NCI-H82 treated with DMSO at 0.1 percent for 48 hours (cell line): ENCODE data around the gene ATG101.

Source experiments
- DNase-seq: peaks from one replicate; lab custom pipeline; 2025; ENCODE audit not compliant: unreplicated experiment; lab: John Stamatoyannopoulos, UW

ATG101 gene

GRCh38 chr12:52057638-52058576, 11.9 kb upstream of the ATG101 start:
- no peak for DNase-seq

- no peak for DNase-seq
These were observed 11.0 kb upstream of the ATG101 start for GRCh38 chr12:52058631-52059361.

GRCh38 chr12:52059582-52060497, 9.9 kb upstream of the ATG101 start:
- DNase-seq, result no peak

GRCh38 chr12:52060498-52061177, 9.1 kb upstream of the ATG101 start:
- no peak for DNase-seq

GRCh38 chr12:52061470-52062166, 8.2 kb upstream of the ATG101 start:
- DNase-seq, result no peak

GRCh38 chr12:52062167-52063081, 7.4 kb upstream of the ATG101 start:
- DNase-seq, result no peak

GRCh38 chr12:52063082-52063924, 6.5 kb upstream of the ATG101 start:
- DNase-seq, result no peak

- no peak for DNase-seq
These were observed 5.7 kb upstream of the ATG101 start for GRCh38 chr12:52063981-52064649.

GRCh38 chr12:52066346-52067080, 3.3 kb upstream of the ATG101 start:
- no peak for DNase-seq

GRCh38 chr12:52067081-52067374, 2.8 kb upstream of the ATG101 start:
- DNase-seq, result no peak

- DNase-seq, result no peak
These were observed 577 bp downstream of the ATG101 start for GRCh38 chr12:52070185-52070925.

- no peak for DNase-seq
These were observed 4.0 kb downstream of the ATG101 start for GRCh38 chr12:52073531-52074381.

GRCh38 chr12:52074971-52075724, 5.4 kb downstream of the ATG101 start:
- no peak for DNase-seq

GRCh38 chr12:52076811-52077210, 7.0 kb downstream of the ATG101 start:
- no peak for DNase-seq

- DNase-seq, result no peak
These were observed 8.5 kb downstream of the ATG101 start for GRCh38 chr12:52078276-52078675.
